Gastroesophageal sphincter (tissue), 3 donors: ENCODE measurements around the gene SLC39A11.

Experiments used
- CTCF ChIP-seq, 4 experiments: fragments of 200-600 bp in 2 of 4; fragments of 450-650 bp in 2 of 4; sonication (generic) in 1 of 4; IDR thresholded peaks; one replicate each; pipeline ENCODE4 v1.5.1; 2017 to 2019; ENCODE audit warnings: antibody characterized with exemption in 4 of 4, mild to moderate bottlenecking in 2 of 4, moderate library complexity in 2 of 4
- EP300 ChIP-seq: sonication (generic); formaldehyde crosslinking; IDR thresholded peaks from one replicate; pipeline ENCODE4 v1.6.1; 2017; ENCODE audit warnings: antibody characterized with exemption, mild to moderate bottlenecking

GRCh38 chr17:73118139-73118538 is 25.7 kb upstream of the SLC39A11 start:
- TF ChIP-seq EP300 (no peak), CTCF (IDR thresholded peaks at IDR 0.05) (no peak)
